SK-N-SH treated with all-trans-retinoic acid at 6 μM for 48 hours (cell line): Measurements from ENCODE around the gene CAPN11.
"Not testable (repeated sequence)": the region's sequence is repeated elsewhere in the genome, so short reads cannot be mapped to it uniquely, and the experiment has no call there.

Experiments used
- ATAC-seq: fragments of 200-7000 bp; cut with Tn5 transposase; 3 replicates; pipeline ENCODE4 v1.9.1; 2020; ENCODE audit warnings: mild to moderate bottlenecking, moderate library complexity
- ARNTL ChIP-seq: fragments of 450-650 bp; formaldehyde crosslinking; IDR thresholded peaks from 2 replicates; pipeline ENCODE4 v1.5.0; 2020; ENCODE audit warnings: low read depth, mild to moderate bottlenecking, moderate library complexity, borderline replicate concordance
- BACH2 ChIP-seq: fragments of 250-450 bp; sonication (Bioruptor Pico); IDR thresholded peaks from 2 replicates; pipeline ENCODE4 v1.9.0; 2021; ENCODE audit warnings: mild to moderate bottlenecking, borderline replicate concordance
- CSDC2 ChIP-seq: fragments of 250-450 bp; sonication (Bioruptor Pico); IDR thresholded peaks from 2 replicates; pipeline ENCODE4 v1.5.0; 2020; ENCODE audit warnings: mild to moderate bottlenecking, moderate library complexity
- ESRRG ChIP-seq: fragments of 250-450 bp; sonication (Bioruptor Pico); IDR thresholded peaks from 2 replicates; pipeline ENCODE4 v1.6.1; 2021; ENCODE audit warnings: mild to moderate bottlenecking
- GLIS3 ChIP-seq: fragments of 250-450 bp; sonication (Bioruptor Pico); IDR thresholded peaks from 2 replicates; pipeline ENCODE4 v1.5.0; 2020; ENCODE audit warnings: mild to moderate bottlenecking, moderate library complexity
- ISL1 ChIP-seq: fragments of 250-450 bp; sonication (Bioruptor Pico); IDR thresholded peaks from 2 replicates; pipeline ENCODE4 v2.1.2; 2022; ENCODE audit warnings: mild to moderate bottlenecking, moderate library complexity
- OSR1 ChIP-seq: fragments of 250-450 bp; sonication (Bioruptor Pico); IDR thresholded peaks from 2 replicates; pipeline ENCODE4 v1.8.0; 2022; ENCODE audit warnings: moderate library complexity, mild to moderate bottlenecking, inconsistent platforms
- RARB ChIP-seq: fragments of 250-450 bp; sonication (Bioruptor Pico); IDR thresholded peaks from 2 replicates; pipeline ENCODE4 v1.8.0; 2021; ENCODE audit warnings: mild to moderate bottlenecking, moderate library complexity
- SNAI2 ChIP-seq: fragments of 250-450 bp; sonication (Bioruptor Pico); IDR thresholded peaks from 2 replicates; pipeline ENCODE4 v1.5.0; 2020; ENCODE audit warnings: mild to moderate bottlenecking, moderate library complexity
- TCF4 ChIP-seq: fragments of 250-450 bp; sonication (Bioruptor Pico); IDR thresholded peaks from 2 replicates; pipeline ENCODE4 v1.8.0; 2021; ENCODE audit warnings: mild to moderate bottlenecking, moderate library complexity, borderline replicate concordance
- TOX ChIP-seq: fragments of 250-450 bp; sonication (Bioruptor Pico); IDR thresholded peaks from 2 replicates; pipeline ENCODE4 v1.8.0; 2021; ENCODE audit warnings: mild to moderate bottlenecking, moderate library complexity, borderline replicate concordance
- ZC3H10 ChIP-seq: fragments of 250-450 bp; sonication (Bioruptor Pico); IDR thresholded peaks from 2 replicates; pipeline ENCODE4 v1.5.1; 2021; ENCODE audit warnings: mild to moderate bottlenecking, moderate library complexity
- ZFP30 ChIP-seq: fragments of 450-650 bp; formaldehyde crosslinking; IDR thresholded peaks from 2 replicates; pipeline ENCODE4 v1.5.0; 2022; ENCODE audit warnings: mild to moderate bottlenecking, moderate library complexity
- ZNF565 ChIP-seq: fragments of 450-650 bp; formaldehyde crosslinking; conservative IDR thresholded peaks from 2 replicates; pipeline ENCODE4 v1.5.0; 2020; ENCODE audit warnings: low read depth, mild to moderate bottlenecking, moderate library complexity
- ZNF8 ChIP-seq: fragments of 450-650 bp; formaldehyde crosslinking; IDR thresholded peaks from 2 replicates; pipeline ENCODE4 v1.5.0; 2020; ENCODE audit warnings: mild to moderate bottlenecking, moderate library complexity
- TF ChIP-seq, protein P1 (sequence below): fragments of 250-450 bp; sonication (Bioruptor Pico); IDR thresholded peaks from 2 replicates; pipeline ENCODE4 v1.5.0; 2020; ENCODE audit warnings: mild to moderate bottlenecking, moderate library complexity
- TF ChIP-seq, protein P2 (sequence below): fragments of 250-450 bp; sonication (Bioruptor Pico); IDR thresholded peaks from 2 replicates; pipeline ENCODE4 v1.8.0; 2021; ENCODE audit warnings: low read depth, mild to moderate bottlenecking, moderate library complexity, borderline replicate concordance
- TF ChIP-seq, protein P3 (sequence below): fragments of 250-450 bp; sonication (Bioruptor Pico); IDR thresholded peaks from 2 replicates; pipeline ENCODE4 v1.5.1; 2020; ENCODE audit warnings: low read depth, mild to moderate bottlenecking, moderate library complexity
- TF ChIP-seq, protein P4 (sequence below): fragments of 250-450 bp; sonication (Bioruptor Pico); IDR thresholded peaks from 2 replicates; pipeline ENCODE4 v1.5.1; 2021; ENCODE audit warnings: mild to moderate bottlenecking, moderate library complexity
- TF ChIP-seq, protein P5 (sequence below): fragments of 250-450 bp; sonication (Bioruptor Pico); IDR thresholded peaks from 2 replicates; pipeline ENCODE4 v1.8.0; 2020; ENCODE audit warnings: mild to moderate bottlenecking, moderate library complexity, borderline replicate concordance

The CAPN11 gene

DNA sequence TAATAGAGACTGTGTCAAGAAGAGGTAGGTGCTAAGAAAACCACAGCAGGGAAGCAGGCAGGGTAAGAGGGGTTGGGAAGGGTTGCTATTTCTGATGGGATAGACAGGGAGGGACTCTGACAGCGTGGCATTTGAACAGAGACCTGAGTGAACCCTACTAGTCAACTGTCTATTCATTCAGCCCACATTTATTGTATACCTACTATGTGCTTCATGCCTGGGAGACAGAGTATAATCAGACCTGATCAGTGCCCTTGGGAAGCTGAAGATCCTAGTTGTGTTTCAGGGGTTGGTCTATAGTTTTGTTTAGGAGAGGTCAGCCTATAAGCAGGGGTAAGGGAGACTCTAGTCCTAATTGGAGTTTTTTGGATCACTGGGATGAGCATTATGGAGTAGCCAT, 14.9 kb upstream of the CAPN11 start (continued):
- TF ChIP-seq, protein P1, sequence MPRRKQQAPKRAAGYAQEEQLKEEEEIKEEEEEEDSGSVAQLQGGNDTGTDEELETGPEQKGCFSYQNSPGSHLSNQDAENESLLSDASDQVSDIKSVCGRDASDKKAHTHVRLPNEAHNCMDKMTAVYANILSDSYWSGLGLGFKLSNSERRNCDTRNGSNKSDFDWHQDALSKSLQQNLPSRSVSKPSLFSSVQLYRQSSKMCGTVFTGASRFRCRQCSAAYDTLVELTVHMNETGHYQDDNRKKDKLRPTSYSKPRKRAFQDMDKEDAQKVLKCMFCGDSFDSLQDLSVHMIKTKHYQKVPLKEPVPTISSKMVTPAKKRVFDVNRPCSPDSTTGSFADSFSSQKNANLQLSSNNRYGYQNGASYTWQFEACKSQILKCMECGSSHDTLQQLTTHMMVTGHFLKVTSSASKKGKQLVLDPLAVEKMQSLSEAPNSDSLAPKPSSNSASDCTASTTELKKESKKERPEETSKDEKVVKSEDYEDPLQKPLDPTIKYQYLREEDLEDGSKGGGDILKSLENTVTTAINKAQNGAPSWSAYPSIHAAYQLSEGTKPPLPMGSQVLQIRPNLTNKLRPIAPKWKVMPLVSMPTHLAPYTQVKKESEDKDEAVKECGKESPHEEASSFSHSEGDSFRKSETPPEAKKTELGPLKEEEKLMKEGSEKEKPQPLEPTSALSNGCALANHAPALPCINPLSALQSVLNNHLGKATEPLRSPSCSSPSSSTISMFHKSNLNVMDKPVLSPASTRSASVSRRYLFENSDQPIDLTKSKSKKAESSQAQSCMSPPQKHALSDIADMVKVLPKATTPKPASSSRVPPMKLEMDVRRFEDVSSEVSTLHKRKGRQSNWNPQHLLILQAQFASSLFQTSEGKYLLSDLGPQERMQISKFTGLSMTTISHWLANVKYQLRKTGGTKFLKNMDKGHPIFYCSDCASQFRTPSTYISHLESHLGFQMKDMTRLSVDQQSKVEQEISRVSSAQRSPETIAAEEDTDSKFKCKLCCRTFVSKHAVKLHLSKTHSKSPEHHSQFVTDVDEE (CRISPR knock-in tag), result no peak
- TF ChIP-seq OSR1 (CRISPR knock-in tag) (no peak), ESRRG (CRISPR knock-in tag) (no peak)

DNA sequence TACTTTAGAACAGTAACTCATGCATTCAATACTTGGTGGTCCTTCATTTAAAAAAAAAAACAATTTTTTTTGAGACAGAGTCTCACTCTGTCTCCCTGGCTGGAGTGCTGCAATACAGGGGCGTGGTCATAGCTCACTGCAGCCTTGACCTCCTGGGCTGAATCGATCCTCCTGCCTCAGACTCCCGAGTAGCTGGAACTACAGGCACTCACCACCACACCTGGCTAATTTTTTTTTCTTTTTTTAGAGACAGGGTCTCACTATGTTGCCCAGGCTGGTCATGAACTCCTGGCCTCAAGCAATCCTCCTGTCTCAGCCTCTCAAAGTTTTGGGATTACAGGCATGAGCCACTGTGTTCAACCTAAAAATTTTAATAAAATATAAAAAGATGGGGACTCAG, 14.1 kb upstream of the CAPN11 start:
- not testable (repeated sequence) for ATAC-seq

DNA sequence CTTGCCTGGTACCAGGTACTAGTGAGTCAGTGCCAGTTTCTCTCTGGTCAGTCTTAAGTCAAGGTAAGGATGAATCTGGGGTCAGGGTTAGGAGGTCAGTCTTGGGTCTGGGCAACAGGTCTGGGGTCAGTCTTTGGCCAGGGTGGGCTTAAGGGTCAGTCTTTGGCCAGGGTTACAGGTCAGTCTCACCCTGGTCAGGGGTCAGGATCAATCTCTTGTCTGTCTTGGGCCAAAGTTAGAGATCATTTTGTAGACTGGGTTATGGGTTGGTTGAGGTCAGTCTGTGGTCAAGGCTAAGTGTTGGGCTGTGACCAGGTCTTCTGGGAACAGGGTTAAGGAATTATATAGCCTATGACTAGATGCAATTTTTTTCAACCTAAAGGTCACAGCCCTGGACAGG, 12.8 kb upstream of the CAPN11 start:
- ATAC-seq, result no peak
- TF ChIP-seq ZNF8 (CRISPR knock-in tag), result no peak
- TF ChIP-seq CSDC2 (CRISPR knock-in tag), result no peak
- TF ChIP-seq, protein P2, sequence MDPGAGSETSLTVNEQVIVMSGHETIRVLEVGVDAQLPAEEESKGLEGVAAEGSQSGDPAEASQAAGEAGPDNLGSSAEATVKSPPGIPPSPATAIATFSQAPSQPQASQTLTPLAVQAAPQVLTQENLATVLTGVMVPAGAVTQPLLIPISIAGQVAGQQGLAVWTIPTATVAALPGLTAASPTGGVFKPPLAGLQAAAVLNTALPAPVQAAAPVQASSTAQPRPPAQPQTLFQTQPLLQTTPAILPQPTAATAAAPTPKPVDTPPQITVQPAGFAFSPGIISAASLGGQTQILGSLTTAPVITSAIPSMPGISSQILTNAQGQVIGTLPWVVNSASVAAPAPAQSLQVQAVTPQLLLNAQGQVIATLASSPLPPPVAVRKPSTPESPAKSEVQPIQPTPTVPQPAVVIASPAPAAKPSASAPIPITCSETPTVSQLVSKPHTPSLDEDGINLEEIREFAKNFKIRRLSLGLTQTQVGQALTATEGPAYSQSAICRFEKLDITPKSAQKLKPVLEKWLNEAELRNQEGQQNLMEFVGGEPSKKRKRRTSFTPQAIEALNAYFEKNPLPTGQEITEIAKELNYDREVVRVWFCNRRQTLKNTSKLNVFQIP, result no peak
- TF ChIP-seq, all 23 proteins: peak for 0

DNA sequence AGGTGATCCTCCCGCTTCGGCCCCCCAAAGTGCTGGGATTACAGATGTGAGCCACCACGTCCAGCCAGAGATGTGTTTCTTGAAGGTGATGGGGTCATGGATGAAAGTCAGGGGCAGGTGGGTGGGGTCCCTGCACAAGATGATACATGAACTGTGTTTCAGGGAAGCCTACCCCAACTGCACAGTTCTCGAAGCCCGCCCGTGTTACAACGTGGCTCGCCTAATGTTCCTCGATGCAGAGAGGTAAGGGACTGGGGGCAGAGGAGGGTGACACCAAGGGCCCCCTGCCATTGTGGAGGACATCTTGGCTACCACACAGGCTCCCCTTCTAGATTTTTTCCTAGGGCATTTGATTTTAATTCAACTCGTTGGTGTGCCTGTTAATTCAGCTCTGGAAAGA, 11.9 kb upstream of the CAPN11 start:
- ATAC-seq, result no peak

DNA sequence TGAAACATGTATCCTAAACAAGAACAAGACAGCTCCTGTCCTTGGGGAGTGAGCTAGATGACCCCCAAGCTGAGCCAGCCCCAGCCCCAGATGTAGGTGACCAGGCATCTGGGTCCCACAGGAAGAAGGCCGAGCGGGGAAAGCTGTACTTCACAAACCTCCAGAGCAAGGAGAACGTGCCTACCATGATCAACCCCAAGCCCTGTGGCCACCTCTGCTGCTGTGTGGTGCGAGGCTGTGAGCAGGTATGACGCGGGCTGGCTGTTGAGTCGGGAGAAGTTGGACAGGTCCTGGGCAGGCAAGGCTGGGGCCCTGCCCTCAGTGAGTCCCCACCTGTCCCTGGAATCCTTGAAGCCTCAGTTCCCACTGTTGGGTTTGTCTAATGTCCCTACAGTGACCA, 11.4 kb upstream of the CAPN11 start:
- no peak for ATAC-seq
- TF ChIP-seq, protein P3, sequence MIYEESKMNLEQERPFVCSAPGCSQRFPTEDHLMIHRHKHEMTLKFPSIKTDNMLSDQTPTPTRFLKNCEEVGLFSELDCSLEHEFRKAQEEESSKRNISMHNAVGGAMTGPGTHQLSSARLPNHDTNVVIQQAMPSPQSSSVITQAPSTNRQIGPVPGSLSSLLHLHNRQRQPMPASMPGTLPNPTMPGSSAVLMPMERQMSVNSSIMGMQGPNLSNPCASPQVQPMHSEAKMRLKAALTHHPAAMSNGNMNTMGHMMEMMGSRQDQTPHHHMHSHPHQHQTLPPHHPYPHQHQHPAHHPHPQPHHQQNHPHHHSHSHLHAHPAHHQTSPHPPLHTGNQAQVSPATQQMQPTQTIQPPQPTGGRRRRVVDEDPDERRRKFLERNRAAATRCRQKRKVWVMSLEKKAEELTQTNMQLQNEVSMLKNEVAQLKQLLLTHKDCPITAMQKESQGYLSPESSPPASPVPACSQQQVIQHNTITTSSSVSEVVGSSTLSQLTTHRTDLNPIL (CRISPR knock-in tag), result no peak
- TF ChIP-seq, protein P1 (CRISPR knock-in tag), result no peak
- TF ChIP-seq TCF4 (CRISPR knock-in tag) (no peak), RARB (CRISPR knock-in tag) (no peak), BACH2 (CRISPR knock-in tag) (no peak), OSR1 (CRISPR knock-in tag) (no peak), ISL1 (no peak), ZC3H10 (no peak), TOX (CRISPR knock-in tag) (no peak), ESRRG (CRISPR knock-in tag) (no peak), ARNTL (CRISPR knock-in tag) (no peak), ZNF565 (no peak), SNAI2 (CRISPR knock-in tag) (no peak), ZFP30 (no peak), ZNF8 (CRISPR knock-in tag) (no peak)
- TF ChIP-seq, protein P2, result no peak

More for the DNA sequence above, 11.9 kb upstream of the CAPN11 start:
- TF ChIP-seq ISL1, result no peak
- TF ChIP-seq, protein P4, sequence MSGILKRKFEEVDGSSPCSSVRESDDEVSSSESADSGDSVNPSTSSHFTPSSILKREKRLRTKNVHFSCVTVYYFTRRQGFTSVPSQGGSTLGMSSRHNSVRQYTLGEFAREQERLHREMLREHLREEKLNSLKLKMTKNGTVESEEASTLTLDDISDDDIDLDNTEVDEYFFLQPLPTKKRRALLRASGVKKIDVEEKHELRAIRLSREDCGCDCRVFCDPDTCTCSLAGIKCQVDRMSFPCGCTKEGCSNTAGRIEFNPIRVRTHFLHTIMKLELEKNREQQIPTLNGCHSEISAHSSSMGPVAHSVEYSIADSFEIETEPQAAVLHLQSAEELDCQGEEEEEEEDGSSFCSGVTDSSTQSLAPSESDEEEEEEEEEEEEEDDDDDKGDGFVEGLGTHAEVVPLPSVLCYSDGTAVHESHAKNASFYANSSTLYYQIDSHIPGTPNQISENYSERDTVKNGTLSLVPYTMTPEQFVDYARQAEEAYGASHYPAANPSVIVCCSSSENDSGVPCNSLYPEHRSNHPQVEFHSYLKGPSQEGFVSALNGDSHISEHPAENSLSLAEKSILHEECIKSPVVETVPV, result no peak
- TF ChIP-seq, protein P5, sequence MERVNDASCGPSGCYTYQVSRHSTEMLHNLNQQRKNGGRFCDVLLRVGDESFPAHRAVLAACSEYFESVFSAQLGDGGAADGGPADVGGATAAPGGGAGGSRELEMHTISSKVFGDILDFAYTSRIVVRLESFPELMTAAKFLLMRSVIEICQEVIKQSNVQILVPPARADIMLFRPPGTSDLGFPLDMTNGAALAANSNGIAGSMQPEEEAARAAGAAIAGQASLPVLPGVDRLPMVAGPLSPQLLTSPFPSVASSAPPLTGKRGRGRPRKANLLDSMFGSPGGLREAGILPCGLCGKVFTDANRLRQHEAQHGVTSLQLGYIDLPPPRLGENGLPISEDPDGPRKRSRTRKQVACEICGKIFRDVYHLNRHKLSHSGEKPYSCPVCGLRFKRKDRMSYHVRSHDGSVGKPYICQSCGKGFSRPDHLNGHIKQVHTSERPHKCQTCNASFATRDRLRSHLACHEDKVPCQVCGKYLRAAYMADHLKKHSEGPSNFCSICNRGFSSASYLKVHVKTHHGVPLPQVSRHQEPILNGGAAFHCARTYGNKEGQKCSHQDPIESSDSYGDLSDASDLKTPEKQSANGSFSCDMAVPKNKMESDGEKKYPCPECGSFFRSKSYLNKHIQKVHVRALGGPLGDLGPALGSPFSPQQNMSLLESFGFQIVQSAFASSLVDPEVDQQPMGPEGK (CRISPR knock-in tag), result no peak
- no peak for TF ChIP-seq ARNTL (CRISPR knock-in tag)
- TF ChIP-seq GLIS3 (CRISPR knock-in tag), result no peak
- no peak for TF ChIP-seq OSR1 (CRISPR knock-in tag)
- TF ChIP-seq, all 23 proteins: peak for 0
